HepG2 (cell line): ENCODE measurements around the gene ZNRF3.

Source experiments
- MYC ChIP-seq: sonication (generic); formaldehyde crosslinking; IDR thresholded peaks from 2 replicates; pipeline ENCODE4 v1.9.0; 2021; ENCODE audit warnings: missing genetic modification reagents, borderline replicate concordance
- POLR2A ChIP-seq, 2 experiments: IDR thresholded peaks; 2 replicates each; pipeline ENCODE4 v1.6.1; 2011; ENCODE audit warnings: low read depth in 2 of 2, low read length in 2 of 2, mild to moderate bottlenecking in 1 of 2, moderate library complexity in 1 of 2; ENCODE audit not compliant: insufficient read depth in 1 of 2
- TF ChIP-seq, protein P1 (sequence below): sonication (generic); formaldehyde crosslinking; IDR thresholded peaks from 2 replicates; pipeline ENCODE4 v1.4.0; 2020; ENCODE audit warnings: mild to moderate bottlenecking, low read depth, missing genetic modification reagents

DNA sequence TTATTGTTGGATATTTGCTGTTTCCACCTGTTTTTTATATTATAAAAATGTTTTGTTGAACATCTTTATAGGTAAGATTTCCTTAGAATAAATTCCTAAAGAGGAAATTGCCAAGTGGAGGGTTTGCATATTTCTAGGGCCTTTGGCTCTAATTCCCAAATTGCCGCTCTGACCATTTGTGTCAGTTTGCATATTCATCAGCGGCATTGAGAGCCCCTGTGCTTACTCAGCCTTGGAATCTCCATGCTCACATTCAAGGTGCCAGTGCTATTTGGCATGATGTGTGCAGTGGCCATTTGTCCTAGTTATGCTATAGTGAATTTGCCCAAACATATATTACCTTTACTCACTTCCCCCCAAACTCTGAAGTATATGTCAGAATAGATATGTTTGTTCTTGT lies 214.9 kb downstream of the ZNRF3 start:
- TF ChIP-seq, protein P1, sequence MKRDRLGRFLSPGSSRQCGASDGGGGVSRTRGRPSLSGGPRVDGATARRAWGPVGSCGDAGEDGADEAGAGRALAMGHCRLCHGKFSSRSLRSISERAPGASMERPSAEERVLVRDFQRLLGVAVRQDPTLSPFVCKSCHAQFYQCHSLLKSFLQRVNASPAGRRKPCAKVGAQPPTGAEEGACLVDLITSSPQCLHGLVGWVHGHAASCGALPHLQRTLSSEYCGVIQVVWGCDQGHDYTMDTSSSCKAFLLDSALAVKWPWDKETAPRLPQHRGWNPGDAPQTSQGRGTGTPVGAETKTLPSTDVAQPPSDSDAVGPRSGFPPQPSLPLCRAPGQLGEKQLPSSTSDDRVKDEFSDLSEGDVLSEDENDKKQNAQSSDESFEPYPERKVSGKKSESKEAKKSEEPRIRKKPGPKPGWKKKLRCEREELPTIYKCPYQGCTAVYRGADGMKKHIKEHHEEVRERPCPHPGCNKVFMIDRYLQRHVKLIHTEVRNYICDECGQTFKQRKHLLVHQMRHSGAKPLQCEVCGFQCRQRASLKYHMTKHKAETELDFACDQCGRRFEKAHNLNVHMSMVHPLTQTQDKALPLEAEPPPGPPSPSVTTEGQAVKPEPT = no peak
- TF ChIP-seq POLR2A (IDR thresholded peaks at IDR 0.05; ENCODE audit: insufficient read depth in 1 of 2, low read depth in 2 of 2, low read length in 2 of 2) (no peak), MYC (no peak)
